WTC11 (cell line): Measurements from ENCODE around the gene GALNT9. TPM values are rescaled to one million over a fixed set of nuclear protein-coding genes. Genes with fewer than 3 reads are reported as not detected.

Experiments
- ATAC-seq: fragments of 200-7000 bp; cut with Tn5 transposase; 2 replicates; pipeline ENCODE4 v1.10.0; 2021; ENCODE audit warnings: mild to moderate bottlenecking, moderate library complexity
- CTCF ChIA-PET: fragments of 300-600 bp; sonication (Branson Sonifier 250); formaldehyde crosslinking; loops from one replicate; lab custom pipeline; 2021; ENCODE audit warnings: antibody characterized with exemption; lab: Charles Lee
- POLR2A ChIA-PET: fragments of 350-600 bp; sonication (Branson Sonifier 250); formaldehyde crosslinking; loops from one replicate; lab custom pipeline; 2021; ENCODE audit warnings: antibody characterized with exemption; lab: Charles Lee
- DNase-seq: peaks from one replicate; pipeline ENCODE4 v3.0.0; 2021; ENCODE audit warnings: low spot score
- H3K27ac Mint-ChIP-seq: 2 replicates; pipeline ENCODE4 v1.8.0; 2021; ENCODE audit warnings: mixed read lengths
- H3K27me3 Mint-ChIP-seq: 2 replicates; pipeline ENCODE4 v1.8.0; 2021; ENCODE audit warnings: low read depth, mild to moderate bottlenecking, moderate library complexity, mixed read lengths
- H3K36me3 Mint-ChIP-seq: 2 replicates; pipeline ENCODE4 v1.8.0; 2021; ENCODE audit warnings: mixed read lengths
- H3K4me1 Mint-ChIP-seq: 2 replicates; pipeline ENCODE4 v1.8.0; 2022; ENCODE audit warnings: mixed read lengths
- H3K4me3 Mint-ChIP-seq: 2 replicates; pipeline ENCODE4 v1.8.0; 2021; ENCODE audit warnings: mild to moderate bottlenecking, moderate library complexity, mixed read lengths
- H3K9me3 Mint-ChIP-seq: 2 replicates; pipeline ENCODE4 v1.8.0; 2021; ENCODE audit warnings: mixed read lengths
- CREB1 ChIP-seq: sonication (generic); formaldehyde crosslinking; IDR thresholded peaks from 2 replicates; pipeline ENCODE4 v1.8.0; 2023; ENCODE audit warnings: mild to moderate bottlenecking, missing genetic modification reagents
- EMX1 ChIP-seq: fragments of 250-450 bp; sonication (Bioruptor Pico); IDR thresholded peaks from 2 replicates; pipeline ENCODE4 v1.8.0; 2021; ENCODE audit warnings: mild to moderate bottlenecking
- GRHL2 ChIP-seq: fragments of 250-450 bp; sonication (Bioruptor Pico); IDR thresholded peaks from 2 replicates; pipeline ENCODE4 v1.8.0; 2022; ENCODE audit warnings: mild to moderate bottlenecking, moderate library complexity; ENCODE audit not compliant: insufficient replicate concordance, severe bottlenecking
- HMGA2 ChIP-seq: fragments of 250-450 bp; sonication (Bioruptor Pico); IDR thresholded peaks from 2 replicates; pipeline ENCODE4 v1.4.0; 2021; ENCODE audit warnings: mild to moderate bottlenecking, moderate library complexity
- NFATC4 ChIP-seq: fragments of 250-450 bp; sonication (Bioruptor Pico); IDR thresholded peaks from 2 replicates; pipeline ENCODE4 v1.9.0; 2021; ENCODE audit warnings: mild to moderate bottlenecking
- RORB ChIP-seq: fragments of 250-450 bp; sonication (Bioruptor Pico); IDR thresholded peaks from 2 replicates; pipeline ENCODE4 v1.9.0; 2021; ENCODE audit warnings: mild to moderate bottlenecking
- ZBTB21 ChIP-seq: sonication (generic); formaldehyde crosslinking; IDR thresholded peaks from 2 replicates; pipeline ENCODE4 v1.8.1; 2023; ENCODE audit warnings: mild to moderate bottlenecking, missing genetic modification reagents, borderline replicate concordance
- ZNF138 ChIP-seq: sonication (generic); formaldehyde crosslinking; conservative IDR thresholded peaks from 2 replicates; pipeline ENCODE4 v1.8.1; 2022; ENCODE audit warnings: mild to moderate bottlenecking, moderate library complexity, missing genetic modification reagents
- ZNF219 ChIP-seq: sonication (generic); formaldehyde crosslinking; IDR thresholded peaks from 2 replicates; pipeline ENCODE4 v1.8.0; 2023; ENCODE audit warnings: missing genetic modification reagents, mild to moderate bottlenecking, borderline replicate concordance
- ZNF232 ChIP-seq: sonication (generic); formaldehyde crosslinking; IDR thresholded peaks from 2 replicates; pipeline ENCODE4 v1.8.0; 2022; ENCODE audit warnings: mild to moderate bottlenecking, missing genetic modification reagents
- ZNF396 ChIP-seq: fragments of 250-450 bp; sonication (Bioruptor Pico); IDR thresholded peaks from 2 replicates; pipeline ENCODE4 v1.8.0; 2021; ENCODE audit warnings: mild to moderate bottlenecking, moderate library complexity, borderline replicate concordance
- ZNF671 ChIP-seq: fragments of 250-450 bp; sonication (Bioruptor Pico); IDR thresholded peaks from 2 replicates; pipeline ENCODE4 v1.8.0; 2021; ENCODE audit warnings: mild to moderate bottlenecking
- total RNA-seq: library from RNA; stranded (reverse); gene quantifications from 3 replicates; pipeline ENCODE4 v1.2.3, GENCODE V29; 2021
- TF ChIP-seq, protein P1 (sequence below): sonication (generic); formaldehyde crosslinking; IDR thresholded peaks from 2 replicates; pipeline ENCODE4 v1.8.0; 2022; ENCODE audit warnings: missing genetic modification reagents
- TF ChIP-seq, protein P2 (sequence below): sonication (generic); formaldehyde crosslinking; IDR thresholded peaks from 2 replicates; pipeline ENCODE4 v1.8.0; 2022; ENCODE audit warnings: mild to moderate bottlenecking, missing genetic modification reagents
- TF ChIP-seq, protein P3 (sequence below): fragments of 250-450 bp; sonication (Bioruptor Pico); IDR thresholded peaks from 2 replicates; pipeline ENCODE4 v1.9.0; 2021; ENCODE audit warnings: mild to moderate bottlenecking
- TF ChIP-seq, protein P4 (sequence below): sonication (generic); formaldehyde crosslinking; conservative IDR thresholded peaks from 2 replicates; pipeline ENCODE4 v1.8.1; 2023; ENCODE audit warnings: mild to moderate bottlenecking, low read depth, missing genetic modification reagents, moderate library complexity
- TF ChIP-seq, protein P5 (sequence below): sonication (generic); formaldehyde crosslinking; IDR thresholded peaks from 2 replicates; pipeline ENCODE4 v1.8.0; 2023; ENCODE audit warnings: missing genetic modification reagents, mild to moderate bottlenecking, borderline replicate concordance

The GALNT9 gene
- total RNA-seq, 1 experiment from 2014 or later: 0.90 TPM

DNA sequence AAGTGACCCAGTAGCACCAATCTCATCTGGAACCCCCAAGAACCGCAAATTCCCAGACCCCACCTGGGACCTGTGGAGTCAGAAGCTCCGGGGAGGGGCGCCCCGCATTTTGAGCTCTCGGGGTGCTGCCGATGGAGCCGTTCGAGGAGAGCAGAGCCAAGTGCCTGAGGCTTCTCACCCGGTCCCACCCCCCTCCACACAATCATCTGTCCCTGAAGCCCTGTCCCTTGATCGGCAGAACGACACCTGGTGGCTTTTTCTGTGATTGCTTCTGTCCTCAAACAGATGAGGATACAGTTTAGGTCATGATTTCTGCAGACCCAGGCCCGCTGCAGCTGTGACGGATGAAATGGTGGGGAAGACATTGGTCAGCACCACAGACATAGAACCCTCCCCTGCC lies 110.5 kb downstream of the GALNT9 start:
- TF ChIP-seq CREB1 (CRISPR knock-in tag) (no peak), ZNF232 (no peak), ZNF396 (no peak), GRHL2 (CRISPR knock-in tag) (no peak), NFATC4 (no peak), EMX1 (CRISPR knock-in tag) (no peak), ZNF219 (CRISPR knock-in tag) (no peak), HMGA2 (CRISPR knock-in tag) (no peak), ZNF671 (CRISPR knock-in tag) (no peak), ZNF138 (CRISPR knock-in tag) (no peak), RORB (CRISPR knock-in tag) (no peak), ZBTB21 (CRISPR knock-in tag) (no peak)
- TF ChIP-seq, protein P1, sequence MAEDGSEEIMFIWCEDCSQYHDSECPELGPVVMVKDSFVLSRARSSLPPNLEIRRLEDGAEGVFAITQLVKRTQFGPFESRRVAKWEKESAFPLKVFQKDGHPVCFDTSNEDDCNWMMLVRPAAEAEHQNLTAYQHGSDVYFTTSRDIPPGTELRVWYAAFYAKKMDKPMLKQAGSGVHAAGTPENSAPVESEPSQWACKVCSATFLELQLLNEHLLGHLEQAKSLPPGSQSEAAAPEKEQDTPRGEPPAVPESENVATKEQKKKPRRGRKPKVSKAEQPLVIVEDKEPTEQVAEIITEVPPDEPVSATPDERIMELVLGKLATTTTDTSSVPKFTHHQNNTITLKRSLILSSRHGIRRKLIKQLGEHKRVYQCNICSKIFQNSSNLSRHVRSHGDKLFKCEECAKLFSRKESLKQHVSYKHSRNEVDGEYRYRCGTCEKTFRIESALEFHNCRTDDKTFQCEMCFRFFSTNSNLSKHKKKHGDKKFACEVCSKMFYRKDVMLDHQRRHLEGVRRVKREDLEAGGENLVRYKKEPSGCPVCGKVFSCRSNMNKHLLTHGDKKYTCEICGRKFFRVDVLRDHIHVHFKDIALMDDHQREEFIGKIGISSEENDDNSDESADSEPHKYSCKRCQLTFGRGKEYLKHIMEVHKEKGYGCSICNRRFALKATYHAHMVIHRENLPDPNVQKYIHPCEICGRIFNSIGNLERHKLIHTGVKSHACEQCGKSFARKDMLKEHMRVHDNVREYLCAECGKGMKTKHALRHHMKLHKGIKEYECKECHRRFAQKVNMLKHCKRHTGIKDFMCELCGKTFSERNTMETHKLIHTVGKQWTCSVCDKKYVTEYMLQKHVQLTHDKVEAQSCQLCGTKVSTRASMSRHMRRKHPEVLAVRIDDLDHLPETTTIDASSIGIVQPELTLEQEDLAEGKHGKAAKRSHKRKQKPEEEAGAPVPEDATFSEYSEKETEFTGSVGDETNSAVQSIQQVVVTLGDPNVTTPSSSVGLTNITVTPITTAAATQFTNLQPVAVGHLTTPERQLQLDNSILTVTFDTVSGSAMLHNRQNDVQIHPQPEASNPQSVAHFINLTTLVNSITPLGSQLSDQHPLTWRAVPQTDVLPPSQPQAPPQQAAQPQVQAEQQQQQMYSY (CRISPR knock-in tag): no peak
- TF ChIP-seq, protein P2, sequence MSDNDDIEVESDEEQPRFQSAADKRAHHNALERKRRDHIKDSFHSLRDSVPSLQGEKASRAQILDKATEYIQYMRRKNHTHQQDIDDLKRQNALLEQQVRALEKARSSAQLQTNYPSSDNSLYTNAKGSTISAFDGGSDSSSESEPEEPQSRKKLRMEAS (CRISPR knock-in tag): no peak
- TF ChIP-seq, protein P3, sequence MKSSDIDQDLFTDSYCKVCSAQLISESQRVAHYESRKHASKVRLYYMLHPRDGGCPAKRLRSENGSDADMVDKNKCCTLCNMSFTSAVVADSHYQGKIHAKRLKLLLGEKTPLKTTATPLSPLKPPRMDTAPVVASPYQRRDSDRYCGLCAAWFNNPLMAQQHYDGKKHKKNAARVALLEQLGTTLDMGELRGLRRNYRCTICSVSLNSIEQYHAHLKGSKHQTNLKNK (CRISPR knock-in tag): no peak
- TF ChIP-seq, protein P4, sequence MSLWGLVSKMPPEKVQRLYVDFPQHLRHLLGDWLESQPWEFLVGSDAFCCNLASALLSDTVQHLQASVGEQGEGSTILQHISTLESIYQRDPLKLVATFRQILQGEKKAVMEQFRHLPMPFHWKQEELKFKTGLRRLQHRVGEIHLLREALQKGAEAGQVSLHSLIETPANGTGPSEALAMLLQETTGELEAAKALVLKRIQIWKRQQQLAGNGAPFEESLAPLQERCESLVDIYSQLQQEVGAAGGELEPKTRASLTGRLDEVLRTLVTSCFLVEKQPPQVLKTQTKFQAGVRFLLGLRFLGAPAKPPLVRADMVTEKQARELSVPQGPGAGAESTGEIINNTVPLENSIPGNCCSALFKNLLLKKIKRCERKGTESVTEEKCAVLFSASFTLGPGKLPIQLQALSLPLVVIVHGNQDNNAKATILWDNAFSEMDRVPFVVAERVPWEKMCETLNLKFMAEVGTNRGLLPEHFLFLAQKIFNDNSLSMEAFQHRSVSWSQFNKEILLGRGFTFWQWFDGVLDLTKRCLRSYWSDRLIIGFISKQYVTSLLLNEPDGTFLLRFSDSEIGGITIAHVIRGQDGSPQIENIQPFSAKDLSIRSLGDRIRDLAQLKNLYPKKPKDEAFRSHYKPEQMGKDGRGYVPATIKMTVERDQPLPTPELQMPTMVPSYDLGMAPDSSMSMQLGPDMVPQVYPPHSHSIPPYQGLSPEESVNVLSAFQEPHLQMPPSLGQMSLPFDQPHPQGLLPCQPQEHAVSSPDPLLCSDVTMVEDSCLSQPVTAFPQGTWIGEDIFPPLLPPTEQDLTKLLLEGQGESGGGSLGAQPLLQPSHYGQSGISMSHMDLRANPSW (CRISPR knock-in tag): no peak
- TF ChIP-seq, protein P5, sequence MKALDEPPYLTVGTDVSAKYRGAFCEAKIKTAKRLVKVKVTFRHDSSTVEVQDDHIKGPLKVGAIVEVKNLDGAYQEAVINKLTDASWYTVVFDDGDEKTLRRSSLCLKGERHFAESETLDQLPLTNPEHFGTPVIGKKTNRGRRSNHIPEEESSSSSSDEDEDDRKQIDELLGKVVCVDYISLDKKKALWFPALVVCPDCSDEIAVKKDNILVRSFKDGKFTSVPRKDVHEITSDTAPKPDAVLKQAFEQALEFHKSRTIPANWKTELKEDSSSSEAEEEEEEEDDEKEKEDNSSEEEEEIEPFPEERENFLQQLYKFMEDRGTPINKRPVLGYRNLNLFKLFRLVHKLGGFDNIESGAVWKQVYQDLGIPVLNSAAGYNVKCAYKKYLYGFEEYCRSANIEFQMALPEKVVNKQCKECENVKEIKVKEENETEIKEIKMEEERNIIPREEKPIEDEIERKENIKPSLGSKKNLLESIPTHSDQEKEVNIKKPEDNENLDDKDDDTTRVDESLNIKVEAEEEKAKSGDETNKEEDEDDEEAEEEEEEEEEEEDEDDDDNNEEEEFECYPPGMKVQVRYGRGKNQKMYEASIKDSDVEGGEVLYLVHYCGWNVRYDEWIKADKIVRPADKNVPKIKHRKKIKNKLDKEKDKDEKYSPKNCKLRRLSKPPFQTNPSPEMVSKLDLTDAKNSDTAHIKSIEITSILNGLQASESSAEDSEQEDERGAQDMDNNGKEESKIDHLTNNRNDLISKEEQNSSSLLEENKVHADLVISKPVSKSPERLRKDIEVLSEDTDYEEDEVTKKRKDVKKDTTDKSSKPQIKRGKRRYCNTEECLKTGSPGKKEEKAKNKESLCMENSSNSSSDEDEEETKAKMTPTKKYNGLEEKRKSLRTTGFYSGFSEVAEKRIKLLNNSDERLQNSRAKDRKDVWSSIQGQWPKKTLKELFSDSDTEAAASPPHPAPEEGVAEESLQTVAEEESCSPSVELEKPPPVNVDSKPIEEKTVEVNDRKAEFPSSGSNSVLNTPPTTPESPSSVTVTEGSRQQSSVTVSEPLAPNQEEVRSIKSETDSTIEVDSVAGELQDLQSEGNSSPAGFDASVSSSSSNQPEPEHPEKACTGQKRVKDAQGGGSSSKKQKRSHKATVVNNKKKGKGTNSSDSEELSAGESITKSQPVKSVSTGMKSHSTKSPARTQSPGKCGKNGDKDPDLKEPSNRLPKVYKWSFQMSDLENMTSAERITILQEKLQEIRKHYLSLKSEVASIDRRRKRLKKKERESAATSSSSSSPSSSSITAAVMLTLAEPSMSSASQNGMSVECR (CRISPR knock-in tag): no peak
- TF ChIP-seq, all 79 proteins: peak for 0
- Mint-ChIP-seq H3K27ac (no peak overlapping the region), H3K27me3 (peaks cover 64% of the 10 kb centered on the region), H3K9me3 (peaks cover 7% of the 10 kb centered on the region), H3K4me1 (no peaks in the 10 kb centered on the region), H3K36me3 (no peaks in the 10 kb centered on the region), H3K4me3 (no peak overlapping the region)
- POLR2A ChIA-PET: no interaction called here
- CTCF ChIA-PET: interaction anchor here (0.7 to 2.1 kb wide), 13 partner anchors 8 to 396 kb away, joined by 3 to 8 read pairs (median 4); no protein-coding TSS in a partner anchor
- ATAC-seq (peak; percentile 83), DNase-seq (peak; percentile 63)
